Measurements from ENCODE around the gene VDAC1. TPM values are rescaled to one million over a fixed set of nuclear protein-coding genes. Genes with fewer than 3 reads are reported as not detected.

The VDAC1 gene
- total RNA-seq, 4 donors from 2014 or later = 106 to 210 (median 180) TPM

DNA sequence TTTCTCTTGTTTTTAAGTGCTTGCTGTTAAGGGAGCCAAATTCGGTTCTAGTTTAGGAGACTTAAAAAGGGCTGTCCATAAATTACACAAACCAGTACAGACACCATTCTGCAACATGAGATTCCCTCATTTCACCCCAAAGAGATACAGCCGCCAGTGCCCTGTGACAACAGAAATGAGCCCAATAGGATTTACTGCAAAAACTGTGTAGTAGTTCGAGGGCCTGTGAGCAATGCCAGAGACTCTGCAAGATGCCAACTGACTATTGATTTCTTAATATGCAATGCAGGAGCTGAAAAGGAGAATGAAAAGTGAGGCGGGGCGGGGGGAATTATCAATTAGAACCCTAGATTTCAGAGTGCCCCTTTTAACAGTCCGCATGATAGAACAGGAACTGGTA lies 30.6 kb downstream of the VDAC1 start:
- no peaks in the 10 kb centered on the region for H3K27me3 ChIP-seq
- in situ Hi-C loops (cut with MboI; ENCODE audit: low pct_ligation_motif_present in 1 of 4, low pct_unique_long_range_greater_than_20kb in 1 of 4, low sequenced_read_pairs in 3 of 4) = no loop called here
- H3K36me3 ChIP-seq = peaks cover 0 to 47% (median 19%) of the 10 kb centered on the region in 4 donors
- H3K4me3 ChIP-seq = no peak overlapping the region
- 88 to 96% methylated on average over 4 to 6 of the region's 6 CpGs for WGBS, 2 donors (ENCODE audit: low coverage in 1 of 2)
- no peaks in the 10 kb centered on the region for H3K9me3 ChIP-seq
- no peak for DNase-seq
- TF ChIP-seq EP300 (IDR thresholded peaks at IDR 0.05; ENCODE audit: low read depth) (no peak), POLR2AphosphoS5 (IDR thresholded peaks at IDR 0.05) (no peak), POLR2A (IDR thresholded peaks at IDR 0.05) (no peak)
- TF ChIP-seq, protein P1, sequence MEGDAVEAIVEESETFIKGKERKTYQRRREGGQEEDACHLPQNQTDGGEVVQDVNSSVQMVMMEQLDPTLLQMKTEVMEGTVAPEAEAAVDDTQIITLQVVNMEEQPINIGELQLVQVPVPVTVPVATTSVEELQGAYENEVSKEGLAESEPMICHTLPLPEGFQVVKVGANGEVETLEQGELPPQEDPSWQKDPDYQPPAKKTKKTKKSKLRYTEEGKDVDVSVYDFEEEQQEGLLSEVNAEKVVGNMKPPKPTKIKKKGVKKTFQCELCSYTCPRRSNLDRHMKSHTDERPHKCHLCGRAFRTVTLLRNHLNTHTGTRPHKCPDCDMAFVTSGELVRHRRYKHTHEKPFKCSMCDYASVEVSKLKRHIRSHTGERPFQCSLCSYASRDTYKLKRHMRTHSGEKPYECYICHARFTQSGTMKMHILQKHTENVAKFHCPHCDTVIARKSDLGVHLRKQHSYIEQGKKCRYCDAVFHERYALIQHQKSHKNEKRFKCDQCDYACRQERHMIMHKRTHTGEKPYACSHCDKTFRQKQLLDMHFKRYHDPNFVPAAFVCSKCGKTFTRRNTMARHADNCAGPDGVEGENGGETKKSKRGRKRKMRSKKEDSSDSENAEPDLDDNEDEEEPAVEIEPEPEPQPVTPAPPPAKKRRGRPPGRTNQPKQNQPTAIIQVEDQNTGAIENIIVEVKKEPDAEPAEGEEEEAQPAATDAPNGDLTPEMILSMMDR (IDR thresholded peaks at IDR 0.05) = no peak
- intact Hi-C loops (cut with DNase I; ENCODE audit: low total_unique reads) = no loop called here
- peaks cover 0 to 11% (median 4%) of the 10 kb centered on the region in 4 donors for H3K4me1 ChIP-seq
- H3K27ac ChIP-seq = no peak overlapping the region

DNA sequence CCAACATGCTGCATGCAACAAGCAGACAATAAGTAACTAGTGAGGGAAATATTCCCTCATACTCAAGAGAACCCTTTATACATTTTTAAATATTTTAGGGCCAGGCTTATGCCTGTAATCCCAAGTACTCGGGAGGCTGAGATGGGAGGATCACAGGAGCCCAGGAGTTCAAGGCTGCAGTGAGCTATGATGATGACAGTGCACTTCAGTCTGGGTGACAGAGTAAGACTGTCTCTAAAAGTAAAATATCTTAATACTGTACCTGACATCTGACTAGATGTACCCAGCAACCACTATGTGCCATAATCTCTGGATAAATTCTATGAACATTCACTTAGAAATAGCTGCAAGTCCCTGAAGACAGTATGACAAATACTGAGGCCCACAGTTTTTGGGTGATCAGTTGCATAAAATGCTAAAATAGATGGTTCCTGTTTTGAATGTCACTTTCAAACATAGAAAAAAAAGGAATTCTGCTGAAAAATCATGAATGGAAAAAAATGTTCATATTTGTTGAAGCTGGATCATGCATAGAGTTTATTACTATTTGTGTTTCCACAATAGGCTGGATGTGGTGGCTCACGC lies 34.4 kb downstream of the VDAC1 start:
- no peak for DNase-seq
- peaks cover 0 to 28% (median 10%) of the 10 kb centered on the region in 4 donors for H3K36me3 ChIP-seq
- H3K27ac ChIP-seq = peak overlapping the region in 2 of 4 donors; percentile 2 to 90
- no peak overlapping the region for H3K4me3 ChIP-seq
- WGBS, 2 donors (ENCODE audit: low coverage in 1 of 2) = 60 to 80% methylated on average over 1 to 2 of the region's 2 CpGs
- H3K27me3 ChIP-seq = no peaks in the 10 kb centered on the region
- TF ChIP-seq POLR2AphosphoS5 (IDR thresholded peaks at IDR 0.05) = no peak
- no peak for TF ChIP-seq EP300 (IDR thresholded peaks at IDR 0.05; ENCODE audit: low read depth)
- no peak for TF ChIP-seq POLR2A (IDR thresholded peaks at IDR 0.05)
- TF ChIP-seq, protein P1 (IDR thresholded peaks at IDR 0.05) = no peak
- in situ Hi-C loops (cut with MboI; ENCODE audit: low pct_ligation_motif_present in 1 of 4, low pct_unique_long_range_greater_than_20kb in 1 of 4, low sequenced_read_pairs in 3 of 4) (no loop called here), intact Hi-C loops (cut with DNase I; ENCODE audit: low total_unique reads) (no loop called here)
- no peaks in the 10 kb centered on the region for H3K9me3 ChIP-seq
- H3K4me1 ChIP-seq = peaks cover 7 to 28% (median 15%) of the 10 kb centered on the region in 4 donors

- H3K4me3 ChIP-seq = no peak overlapping the region
Observed at GRCh38 chr5:133969654-133970324, 35.0 kb downstream of the VDAC1 start.

More at GRCh38 chr5:133969654-133970324, 35.0 kb downstream of the VDAC1 start:
- peak overlapping the region; percentile 84 to 92 (median 90) for H3K27ac ChIP-seq
- in situ Hi-C loops (cut with MboI; ENCODE audit: low pct_ligation_motif_present in 1 of 4, low pct_unique_long_range_greater_than_20kb in 1 of 4, low sequenced_read_pairs in 3 of 4) (no loop called here), intact Hi-C loops (cut with DNase I; ENCODE audit: low total_unique reads) (no loop called here)
- no peaks in the 10 kb centered on the region for H3K27me3 ChIP-seq
- H3K4me1 ChIP-seq = peaks cover 7 to 28% (median 15%) of the 10 kb centered on the region in 4 donors
- DNase-seq = no peak
- peaks cover 0 to 21% (median 7%) of the 10 kb centered on the region in 4 donors for H3K36me3 ChIP-seq
- TF ChIP-seq POLR2AphosphoS5 (IDR thresholded peaks at IDR 0.05) = no peak
- no peak for TF ChIP-seq POLR2A (IDR thresholded peaks at IDR 0.05)
- TF ChIP-seq, protein P1 (IDR thresholded peaks at IDR 0.05) = no peak
- no peak for TF ChIP-seq EP300 (IDR thresholded peaks at IDR 0.05; ENCODE audit: low read depth)
- no peaks in the 10 kb centered on the region for H3K9me3 ChIP-seq
- 68 to 71% methylated on average over 4 to 7 of the region's 7 CpGs for WGBS, 2 donors (ENCODE audit: low coverage in 1 of 2)
